C4-2B (cell line): Measurements from ENCODE around the gene CAP1.

Experiments used
- H3K27ac ChIP-seq: fragments of 450-650 bp; 2 replicates; pipeline ENCODE4 v1.5.1; 2017
- CTCF ChIP-seq: fragments of 450-650 bp; conservative IDR thresholded peaks from 2 replicates; pipeline ENCODE4 v1.5.1; 2017; ENCODE audit warnings: mild to moderate bottlenecking
- ZFX ChIP-seq: fragments of 450-650 bp; IDR thresholded peaks from 2 replicates; pipeline ENCODE4 v1.6.1; 2017

The CAP1 gene

DNA sequence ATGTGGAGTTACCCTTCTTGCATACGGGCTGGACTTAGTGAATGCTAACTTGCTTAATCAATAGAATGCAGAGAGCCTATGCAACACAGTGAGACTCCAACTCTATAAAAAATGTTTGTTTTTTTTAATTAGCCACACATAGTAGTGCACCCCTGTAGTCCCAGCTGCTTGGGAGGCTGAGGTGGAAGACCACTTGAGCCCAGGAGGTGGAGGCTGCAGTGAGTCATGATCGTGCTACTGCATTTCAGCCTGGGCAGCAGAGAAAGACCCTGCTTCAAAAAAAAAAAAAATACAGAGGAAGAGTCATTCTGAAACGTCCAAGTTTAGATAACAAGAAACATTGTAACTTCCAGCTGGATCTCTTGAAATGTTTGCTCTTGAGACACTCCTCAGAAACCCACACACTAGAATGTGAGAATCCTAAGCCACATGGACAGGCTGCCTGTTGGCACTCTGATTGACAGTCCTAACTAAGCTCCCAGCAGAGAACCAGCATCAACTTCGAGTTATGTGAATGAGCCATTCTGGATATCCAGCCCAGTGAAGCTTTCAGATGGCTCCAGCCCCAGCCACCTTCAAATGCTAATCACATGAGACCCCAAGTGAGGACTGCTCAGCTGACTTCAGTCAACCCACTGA is 20.0 kb upstream of the CAP1 start:
- H3K27ac ChIP-seq: no peak overlapping the region
- TF ChIP-seq ZFX (no peak), CTCF (no peak)

DNA sequence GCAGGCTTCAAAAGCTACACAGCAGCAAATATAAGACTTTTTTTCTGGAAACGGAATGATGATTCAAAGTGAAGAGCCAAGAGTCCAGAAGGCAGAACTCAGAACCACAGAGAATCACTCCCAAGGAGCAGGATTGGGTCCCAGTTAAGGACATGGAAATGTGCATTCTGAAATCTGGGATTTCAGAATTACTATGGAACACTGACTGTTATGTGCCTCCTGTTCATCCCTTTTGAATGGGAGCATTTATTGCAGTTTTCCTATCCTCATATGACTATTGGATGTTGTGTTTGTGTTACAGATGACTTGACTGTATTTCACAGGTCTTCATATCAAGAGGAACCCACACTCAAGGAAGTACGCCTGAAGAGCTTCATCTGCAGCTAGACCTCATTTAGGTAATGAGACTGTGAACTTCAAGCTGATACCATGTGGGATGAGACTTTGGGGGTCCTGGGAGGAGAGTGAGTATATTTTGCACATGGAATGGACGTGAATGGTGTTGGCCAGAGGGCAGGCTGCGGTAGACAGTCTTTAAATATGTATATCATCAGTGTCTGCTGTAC is 17.1 kb upstream of the CAP1 start:
- peak overlapping the region; percentile 62; the same call in 1 of the 2 replicates for H3K27ac ChIP-seq
- TF ChIP-seq ZFX (no peak), CTCF (no peak)

DNA sequence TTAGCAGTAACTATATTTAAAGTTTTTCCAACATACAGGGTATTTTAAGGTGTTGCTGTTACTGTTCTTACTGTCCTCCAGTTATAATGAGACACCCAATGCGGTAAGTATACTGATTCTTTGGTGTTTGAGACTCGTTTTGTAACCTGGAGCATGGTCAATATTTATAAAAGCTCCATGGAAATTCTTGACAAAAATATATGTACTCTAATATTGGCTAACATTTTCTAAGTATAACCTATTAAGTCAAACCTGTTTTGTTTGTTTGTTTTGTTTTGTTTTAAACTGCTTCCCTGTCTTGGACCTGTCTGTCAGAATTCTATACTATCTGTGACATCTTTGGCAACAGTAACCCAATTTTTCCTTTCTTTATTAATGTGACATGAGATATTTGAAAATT is 15.9 kb upstream of the CAP1 start:
- no peak for TF ChIP-seq ZFX
- no peak for TF ChIP-seq CTCF
- H3K27ac ChIP-seq: peak overlapping the region; percentile 43; the same call in 1 of the 2 replicates

DNA sequence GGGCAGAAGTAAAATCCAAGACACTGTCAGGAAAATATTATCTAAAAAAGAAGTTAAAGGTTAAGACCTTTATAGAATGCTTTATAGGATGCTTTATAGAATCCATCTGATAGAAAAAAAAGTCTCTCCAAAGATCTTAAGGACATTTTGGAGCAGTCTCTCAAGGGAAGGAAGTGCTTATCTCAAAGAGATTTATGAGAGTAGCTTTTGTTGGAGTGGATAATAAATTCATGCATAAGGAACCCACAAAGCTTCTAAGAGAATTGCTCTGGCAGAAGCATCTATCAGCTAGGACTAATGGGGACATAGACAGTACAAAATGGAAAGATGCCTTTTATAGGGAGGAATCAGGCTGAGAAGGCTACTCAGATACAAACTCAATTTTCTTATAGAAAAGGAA is 12.9 kb upstream of the CAP1 start:
- no peak for TF ChIP-seq CTCF
- no peak for TF ChIP-seq ZFX
- H3K27ac ChIP-seq: no peak overlapping the region

DNA sequence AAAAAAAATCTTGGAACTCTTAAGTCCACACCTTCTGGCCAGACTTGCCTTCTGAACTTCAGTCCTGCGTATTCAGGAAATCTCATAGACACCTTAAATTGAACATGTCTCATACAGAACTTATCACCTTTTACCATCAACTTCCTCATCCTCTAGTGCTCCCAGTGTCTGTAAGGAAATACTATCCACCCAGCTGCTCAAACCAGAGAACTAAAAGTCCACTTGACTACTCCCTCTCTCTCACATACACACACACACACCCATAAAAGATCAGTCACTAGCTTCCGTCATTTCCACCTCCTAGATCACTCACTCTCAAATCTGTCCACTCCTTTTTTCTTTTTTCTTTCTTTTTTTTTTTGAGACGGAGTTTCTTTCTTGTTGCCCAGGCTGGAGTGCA is 10.9 kb upstream of the CAP1 start:
- H3K27ac ChIP-seq: peak overlapping the region; percentile 73
- TF ChIP-seq CTCF: no peak
- no peak for TF ChIP-seq ZFX

- TF ChIP-seq CTCF: no peak
- TF ChIP-seq ZFX: no peak
- peak overlapping the region; percentile 73 for H3K27ac ChIP-seq
Observed at GRCh38 chr1:40030528-40031135, 9.9 kb upstream of the CAP1 start.

- peak; percentile 93 for TF ChIP-seq CTCF
- no peak for TF ChIP-seq ZFX
- H3K27ac ChIP-seq: no peak overlapping the region
Observed at GRCh38 chr1:40032240-40032891, 8.2 kb upstream of the CAP1 start.
